MCF 10A (cell line): ENCODE measurements around the gene HDAC10. TPM values are rescaled to one million over a fixed set of nuclear protein-coding genes. Genes with fewer than 3 reads are reported as not detected.

Experiments
- BruUV-seq: library from RNA; stranded (reverse); fragments of 400-500 nt; replicated peaks from 2 replicates; lab custom pipeline; 2021; lab: Mats Ljungman, UMichigan
- CTCF ChIA-PET: fragments of 300-600 bp; sonication (Branson Sonifier 250); formaldehyde crosslinking; extraction: SDS; loops from one replicate; lab custom pipeline; 2021; ENCODE audit warnings: antibody characterized with exemption, inconsistent platforms; lab: Yijun Ruan, JAX
- POLR2A ChIA-PET: fragments of 300-600, 350-650 bp; sonication (Branson Sonifier 250); formaldehyde crosslinking; extraction: SDS; loops from one replicate; lab custom pipeline; 2020; ENCODE audit warnings: antibody characterized with exemption, inconsistent platforms; lab: Yijun Ruan, JAX
- DNase-seq: peaks from one replicate; pipeline ENCODE4 v3.0.0-alpha.2; 2018; ENCODE audit not compliant: unreplicated experiment
- H3K27ac Mint-ChIP-seq: one replicate; pipeline ENCODE4 v1.8.0; 2022; ENCODE audit warnings: mild to moderate bottlenecking, low read depth, mixed read lengths; ENCODE audit not compliant: unreplicated experiment
- H3K27me3 Mint-ChIP-seq: one replicate; pipeline ENCODE4 v1.8.0; 2022; ENCODE audit warnings: mixed read lengths; ENCODE audit not compliant: insufficient read depth, unreplicated experiment
- H3K36me3 Mint-ChIP-seq: one replicate; pipeline ENCODE4 v1.8.0; 2022; ENCODE audit warnings: mild to moderate bottlenecking, moderate library complexity, mixed read lengths; ENCODE audit not compliant: insufficient read depth, unreplicated experiment
- H3K4me1 Mint-ChIP-seq: one replicate; pipeline ENCODE4 v1.8.0; 2022; ENCODE audit warnings: mixed read lengths; ENCODE audit not compliant: insufficient read depth, unreplicated experiment
- H3K4me3 Mint-ChIP-seq: one replicate; pipeline ENCODE4 v1.8.0; 2022; ENCODE audit warnings: mild to moderate bottlenecking, moderate library complexity, mixed read lengths; ENCODE audit not compliant: unreplicated experiment
- H3K9me3 Mint-ChIP-seq: one replicate; pipeline ENCODE4 v1.8.0; 2022; ENCODE audit warnings: mixed read lengths; ENCODE audit not compliant: unreplicated experiment
- CTCF ChIP-seq: fragments of 200-600 bp; IDR thresholded peaks from one replicate; pipeline ENCODE4 v1.8.0; 2022; ENCODE audit warnings: antibody characterized with exemption, mild to moderate bottlenecking; ENCODE audit not compliant: unreplicated experiment
- intact Hi-C: fragments of 100-400 bp; cut with micrococcal nuclease; formaldehyde crosslinking; loops from 2 replicates; pipeline ENCODE4 v1.14.1; 2022
- total RNA-seq: library from RNA; stranded (reverse); gene quantifications from 2 replicates; pipeline ENCODE4 v1.2.3, GENCODE V29; 2022

HDAC10 gene
- total RNA-seq, 1 experiment from 2014 or later, result 27.5 TPM

DNA sequence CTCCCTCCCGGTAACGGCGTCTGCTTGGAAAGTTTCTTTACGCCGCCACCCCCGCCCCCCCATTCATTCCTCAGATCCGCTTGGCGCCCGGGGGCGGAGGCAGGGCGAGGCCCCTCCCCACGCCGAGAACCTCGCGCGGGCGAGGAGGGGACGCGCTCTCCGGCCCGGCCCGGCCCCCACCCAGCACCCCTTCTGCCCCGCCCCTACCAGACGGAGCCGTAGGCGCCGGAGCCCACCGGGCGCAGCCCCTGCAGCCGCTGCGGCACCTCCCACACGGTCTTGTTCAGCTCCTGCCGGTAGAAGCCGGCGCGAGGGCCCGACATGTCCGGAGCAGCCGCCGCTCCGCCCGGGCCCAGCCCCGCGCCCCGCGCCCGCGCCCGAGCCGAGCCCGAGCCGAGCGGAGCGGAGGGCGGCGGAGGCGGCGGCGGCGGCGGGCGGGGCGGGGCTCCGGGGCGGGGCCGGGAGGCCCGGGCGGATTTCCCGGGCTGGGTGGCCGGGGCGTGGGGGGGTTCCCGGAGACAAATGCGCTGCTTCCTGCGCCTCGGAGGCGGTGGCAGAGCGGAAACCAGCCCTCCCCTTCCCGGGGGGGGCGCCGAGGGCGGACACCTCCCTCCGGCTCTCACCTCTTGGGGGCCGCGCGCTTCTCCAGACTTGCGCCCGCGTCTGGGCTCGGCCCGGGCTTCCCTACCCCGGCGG is 19.1 kb upstream of the HDAC10 start, which contains the start of gene MAPK11:
Gene MAPK11 (minus strand): TSS at position 411 of the 696 bp plus-strand sequence. CDS start 88 bp downstream, at position 323.
- Mint-ChIP-seq H3K27ac (no peak within 1 kb of the TSS), H3K9me3 (no peaks in the 10 kb centered on the region), H3K36me3 (peaks cover 15% of the 10 kb centered on the region), H3K27me3 (no peaks in the 10 kb centered on the region), H3K4me3 (peak within 1 kb of the TSS; percentile 60), H3K4me1 (peaks cover 12% of the 10 kb centered on the region)
- BruUV-seq, result no TSS peak
- ChIA-PET CTCF (interaction anchor here (1.4 to 5.3 kb wide), 2 partner anchors 18 to 56 kb away, joined by 4 to 27 read pairs; partner anchors contain the start of gene HDAC10), POLR2A (interaction anchor here (1.4 kb wide), 1 partner anchor 19 kb away, joined by 3 read pairs; the partner anchor contains the start of gene HDAC10)
- DNase-seq, result no peak
- intact Hi-C loops, result loop anchor here (2.0 kb wide), 1 partner anchor 73 kb away; the partner anchor contains the start of gene PPP6R2
- no peak for TF ChIP-seq CTCF

DNA sequence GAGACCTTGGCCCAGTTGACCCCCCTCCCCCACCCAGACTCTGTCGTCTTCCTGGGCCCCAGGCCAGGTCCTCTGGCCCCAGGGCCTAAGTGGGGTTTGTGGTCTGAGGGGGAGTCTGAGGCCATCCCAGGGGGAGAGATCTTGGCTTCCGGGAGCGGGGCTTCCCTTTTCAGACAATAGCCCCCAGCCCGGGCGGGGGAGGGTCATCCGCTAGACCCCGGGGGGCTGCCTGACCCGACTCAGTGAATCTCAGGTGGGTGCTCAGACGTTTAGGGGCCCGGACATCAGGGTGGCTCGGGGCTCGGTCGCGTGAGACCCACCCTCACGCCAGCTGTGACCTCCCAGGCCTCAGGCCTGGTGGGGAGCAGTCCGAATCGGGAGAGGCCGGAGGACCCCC is 18.5 kb upstream of the HDAC10 start:
- peaks cover 12% of the 10 kb centered on the region for H3K4me1 Mint-ChIP-seq
- BruUV-seq, result no TSS peak
- peaks cover 10% of the 10 kb centered on the region for H3K36me3 Mint-ChIP-seq
- DNase-seq, result no peak
- no peaks in the 10 kb centered on the region for H3K27me3 Mint-ChIP-seq
- CTCF ChIA-PET, result interaction anchor here (0.8 to 5.3 kb wide), 4 partner anchors 18 to 73 kb away, joined by 3 to 27 read pairs (median 4); partner anchors contain the start of gene HDAC10
- H3K4me3 Mint-ChIP-seq, result peak overlapping the region; percentile 57
- H3K9me3 Mint-ChIP-seq, result no peaks in the 10 kb centered on the region
- no peak overlapping the region for H3K27ac Mint-ChIP-seq
- intact Hi-C loops, result loop anchor here (2.0 kb wide), 1 partner anchor 73 kb away; the partner anchor contains the start of gene PPP6R2
- TF ChIP-seq CTCF, result no peak
- POLR2A ChIA-PET, result interaction anchor here (1.1 to 1.4 kb wide), 2 partner anchors 18 to 28 kb away, joined by 3 read pairs; partner anchors contain the start of gene HDAC10

GRCh38 chr22:50268655-50269113 is 17.6 kb upstream of the HDAC10 start:
- H3K4me3 Mint-ChIP-seq, result peak overlapping the region; percentile 57

More at GRCh38 chr22:50268655-50269113, 17.6 kb upstream of the HDAC10 start:
- Mint-ChIP-seq H3K9me3 (no peaks in the 10 kb centered on the region), H3K27me3 (no peaks in the 10 kb centered on the region), H3K4me1 (peaks cover 6% of the 10 kb centered on the region), H3K27ac (no peak overlapping the region), H3K36me3 (peaks cover 2% of the 10 kb centered on the region)
- ChIA-PET CTCF (interaction anchor here (0.6 to 5.3 kb wide), 3 partner anchors 17 to 74 kb away, joined by 3 to 27 read pairs (median 4); partner anchors contain the start of gene HDAC10), POLR2A (interaction anchor here (1.0 to 1.5 kb wide), 3 partner anchors 24 to 257 kb away, joined by 3 read pairs; partner anchors contain the start of gene SCO2)
- DNase-seq, result peak; percentile 66
- BruUV-seq, result no TSS peak
- intact Hi-C loops, result loop anchor here (2.0 kb wide), 1 partner anchor 74 kb away; the partner anchor contains the start of gene PPP6R2
- TF ChIP-seq CTCF, result no peak
